Measurements from ENCODE around the gene C10orf53. TPM values are rescaled to one million over a fixed set of nuclear protein-coding genes. Genes with fewer than 3 reads are reported as not detected.

The C10orf53 gene
- total RNA-seq, 1 experiment from 2014 or later, result not detected

DNA sequence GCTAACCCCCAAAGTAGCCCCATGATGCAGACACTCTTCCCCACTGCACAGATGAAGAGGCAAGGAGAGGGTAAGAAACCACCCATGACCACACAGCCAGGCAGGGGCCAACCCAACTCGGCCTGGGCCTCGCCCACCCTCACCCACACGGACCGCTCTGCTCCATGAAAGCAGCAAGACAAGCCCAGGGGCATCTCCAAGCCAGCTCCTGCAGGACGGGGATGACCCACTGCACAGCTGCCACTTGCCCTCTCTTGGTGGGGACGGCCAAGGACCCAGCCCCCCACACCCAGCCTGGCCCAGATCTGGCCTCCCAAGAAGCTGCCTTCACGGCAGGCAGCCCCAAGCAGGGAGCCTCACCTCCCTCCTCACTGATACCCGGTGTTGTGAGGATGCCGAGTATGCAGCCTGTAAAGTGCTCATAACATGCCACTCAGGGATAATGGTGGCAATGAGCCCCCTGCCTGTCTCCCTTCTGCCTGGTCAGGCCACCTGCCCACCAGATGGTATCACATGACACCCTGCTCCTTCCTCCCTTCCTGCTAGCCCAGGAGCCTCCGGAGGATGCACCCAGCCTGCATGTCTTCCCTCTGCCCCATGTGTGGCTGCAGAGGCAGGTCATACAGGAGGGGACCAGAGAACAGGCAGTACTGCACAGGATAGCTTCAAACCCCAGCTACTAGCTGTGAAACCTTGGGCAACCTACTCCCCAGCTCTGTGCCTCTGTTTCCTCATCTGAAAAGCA, 59.3 kb downstream of the C10orf53 start:
- Histone ChIP-seq H3K27me3 (ENCODE audit: control insufficient read depth, insufficient read depth, low read length) (no peaks in the 10 kb centered on the region), H3K36me3 (ENCODE audit: control insufficient read depth, insufficient read depth, low read length) (no peaks in the 10 kb centered on the region), H3K4me1 (ENCODE audit: control insufficient read depth, insufficient read depth, low read length) (peaks cover 12% of the 10 kb centered on the region), H3K9me3 (ENCODE audit: control insufficient read depth, insufficient read depth, low read depth, low read length) (no peaks in the 10 kb centered on the region), H3K4me3 (ENCODE audit: low read depth in 2 of 2, low read length in 2 of 2) (no peak overlapping the region), H3K27ac (ENCODE audit: low read length) (no peak overlapping the region)
- no TSS peak for BruUV-seq (replicated peaks)
- intact Hi-C loops (cut with micrococcal nuclease; ENCODE audit: unreplicated experiment) (no loop called here), in situ Hi-C loops (cut with HindIII; ENCODE audit: low pct_unique_long_range_greater_than_20kb, low sequenced_read_pairs) (no loop called here)
- POLR2A ChIA-PET, result no interaction called here
- CTCF ChIA-PET, result no interaction called here
- ATAC-seq, result no peak
- TF ChIP-seq, protein P1, sequence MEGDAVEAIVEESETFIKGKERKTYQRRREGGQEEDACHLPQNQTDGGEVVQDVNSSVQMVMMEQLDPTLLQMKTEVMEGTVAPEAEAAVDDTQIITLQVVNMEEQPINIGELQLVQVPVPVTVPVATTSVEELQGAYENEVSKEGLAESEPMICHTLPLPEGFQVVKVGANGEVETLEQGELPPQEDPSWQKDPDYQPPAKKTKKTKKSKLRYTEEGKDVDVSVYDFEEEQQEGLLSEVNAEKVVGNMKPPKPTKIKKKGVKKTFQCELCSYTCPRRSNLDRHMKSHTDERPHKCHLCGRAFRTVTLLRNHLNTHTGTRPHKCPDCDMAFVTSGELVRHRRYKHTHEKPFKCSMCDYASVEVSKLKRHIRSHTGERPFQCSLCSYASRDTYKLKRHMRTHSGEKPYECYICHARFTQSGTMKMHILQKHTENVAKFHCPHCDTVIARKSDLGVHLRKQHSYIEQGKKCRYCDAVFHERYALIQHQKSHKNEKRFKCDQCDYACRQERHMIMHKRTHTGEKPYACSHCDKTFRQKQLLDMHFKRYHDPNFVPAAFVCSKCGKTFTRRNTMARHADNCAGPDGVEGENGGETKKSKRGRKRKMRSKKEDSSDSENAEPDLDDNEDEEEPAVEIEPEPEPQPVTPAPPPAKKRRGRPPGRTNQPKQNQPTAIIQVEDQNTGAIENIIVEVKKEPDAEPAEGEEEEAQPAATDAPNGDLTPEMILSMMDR (IDR thresholded peaks at IDR 0.05), result no peak
- no peak for TF ChIP-seq SIN3A (IDR thresholded peaks at IDR 0.05; ENCODE audit: borderline replicate concordance, insufficient read depth, low read depth, low read length)
- TF ChIP-seq, protein P2, sequence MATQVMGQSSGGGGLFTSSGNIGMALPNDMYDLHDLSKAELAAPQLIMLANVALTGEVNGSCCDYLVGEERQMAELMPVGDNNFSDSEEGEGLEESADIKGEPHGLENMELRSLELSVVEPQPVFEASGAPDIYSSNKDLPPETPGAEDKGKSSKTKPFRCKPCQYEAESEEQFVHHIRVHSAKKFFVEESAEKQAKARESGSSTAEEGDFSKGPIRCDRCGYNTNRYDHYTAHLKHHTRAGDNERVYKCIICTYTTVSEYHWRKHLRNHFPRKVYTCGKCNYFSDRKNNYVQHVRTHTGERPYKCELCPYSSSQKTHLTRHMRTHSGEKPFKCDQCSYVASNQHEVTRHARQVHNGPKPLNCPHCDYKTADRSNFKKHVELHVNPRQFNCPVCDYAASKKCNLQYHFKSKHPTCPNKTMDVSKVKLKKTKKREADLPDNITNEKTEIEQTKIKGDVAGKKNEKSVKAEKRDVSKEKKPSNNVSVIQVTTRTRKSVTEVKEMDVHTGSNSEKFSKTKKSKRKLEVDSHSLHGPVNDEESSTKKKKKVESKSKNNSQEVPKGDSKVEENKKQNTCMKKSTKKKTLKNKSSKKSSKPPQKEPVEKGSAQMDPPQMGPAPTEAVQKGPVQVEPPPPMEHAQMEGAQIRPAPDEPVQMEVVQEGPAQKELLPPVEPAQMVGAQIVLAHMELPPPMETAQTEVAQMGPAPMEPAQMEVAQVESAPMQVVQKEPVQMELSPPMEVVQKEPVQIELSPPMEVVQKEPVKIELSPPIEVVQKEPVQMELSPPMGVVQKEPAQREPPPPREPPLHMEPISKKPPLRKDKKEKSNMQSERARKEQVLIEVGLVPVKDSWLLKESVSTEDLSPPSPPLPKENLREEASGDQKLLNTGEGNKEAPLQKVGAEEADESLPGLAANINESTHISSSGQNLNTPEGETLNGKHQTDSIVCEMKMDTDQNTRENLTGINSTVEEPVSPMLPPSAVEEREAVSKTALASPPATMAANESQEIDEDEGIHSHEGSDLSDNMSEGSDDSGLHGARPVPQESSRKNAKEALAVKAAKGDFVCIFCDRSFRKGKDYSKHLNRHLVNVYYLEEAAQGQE (IDR thresholded peaks at IDR 0.05; ENCODE audit: insufficient read depth in 1 of 2, low read depth in 2 of 2, low read length in 1 of 2), result no peak
- DNase-seq (ENCODE audit: low read depth, low spot score), result no peak

DNA sequence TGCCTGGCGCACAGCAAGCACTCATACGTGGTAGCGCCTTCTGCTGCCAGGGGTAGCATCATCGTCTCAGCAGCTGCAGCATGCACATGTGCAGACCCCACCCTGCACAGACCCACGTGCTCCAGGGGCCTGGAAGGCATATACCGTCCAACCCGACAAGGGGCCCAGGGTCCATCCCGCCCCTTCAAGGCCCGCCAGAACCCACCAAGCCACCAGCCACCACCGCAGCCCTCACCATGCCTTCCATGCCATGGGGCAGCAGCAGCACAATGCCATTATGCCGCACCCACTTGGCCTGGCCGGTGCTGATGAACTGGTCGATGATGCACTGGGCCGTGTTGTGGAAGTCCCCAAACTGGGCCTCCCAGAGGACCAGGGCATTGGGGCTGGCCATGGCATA, 60.0 kb downstream of the C10orf53 start:
- H3K4me1 ChIP-seq (ENCODE audit: control insufficient read depth, insufficient read depth, low read length), result peaks cover 7% of the 10 kb centered on the region
- DNase-seq (ENCODE audit: low read depth, low spot score) (no peak), ATAC-seq (no peak)
- TF ChIP-seq, protein P1 (IDR thresholded peaks at IDR 0.05), result no peak
- TF ChIP-seq POLR2AphosphoS5 (IDR thresholded peaks at IDR 0.05; ENCODE audit: low read depth, low read length) (no peak), TCF7L2 (IDR thresholded peaks at IDR 0.05; ENCODE audit: low read depth, low read length) (no peak), SIN3A (IDR thresholded peaks at IDR 0.05; ENCODE audit: borderline replicate concordance, insufficient read depth, low read depth, low read length) (no peak)
- TF ChIP-seq, protein P2 (IDR thresholded peaks at IDR 0.05; ENCODE audit: insufficient read depth in 1 of 2, low read depth in 2 of 2, low read length in 1 of 2), result no peak
- ChIA-PET CTCF (no interaction called here), POLR2A (no interaction called here)
- no peaks in the 10 kb centered on the region for H3K36me3 ChIP-seq (ENCODE audit: control insufficient read depth, insufficient read depth, low read length)
- intact Hi-C loops (cut with micrococcal nuclease; ENCODE audit: unreplicated experiment) (no loop called here), in situ Hi-C loops (cut with HindIII; ENCODE audit: low pct_unique_long_range_greater_than_20kb, low sequenced_read_pairs) (no loop called here)
- BruUV-seq (replicated peaks), result no TSS peak
- H3K4me3 ChIP-seq (ENCODE audit: low read depth in 2 of 2, low read length in 2 of 2), result no peak overlapping the region
- H3K27ac ChIP-seq (ENCODE audit: low read length), result no peak overlapping the region
- H3K27me3 ChIP-seq (ENCODE audit: control insufficient read depth, insufficient read depth, low read length), result no peaks in the 10 kb centered on the region
- no peaks in the 10 kb centered on the region for H3K9me3 ChIP-seq (ENCODE audit: control insufficient read depth, insufficient read depth, low read depth, low read length)

Data from Panc1 (cell line).